Vagina (tissue), 2 donors: ENCODE measurements around the gene RPS6KB2.

Experiments
- POLR2A ChIP-seq, 2 donors: fragments of 450-650 bp; IDR thresholded peaks; one replicate each; pipeline ENCODE4 v1.6.1; 2017; ENCODE audit warnings: antibody characterized with exemption in 2 of 2, mild to moderate bottlenecking in 2 of 2, moderate library complexity in 2 of 2
- POLR2AphosphoS5 ChIP-seq, 2 donors: sonication (generic); formaldehyde crosslinking; IDR thresholded peaks; one replicate each; pipeline ENCODE4 v1.9.0; 2017; ENCODE audit warnings: antibody characterized with exemption in 2 of 2, mild to moderate bottlenecking in 2 of 2, low read depth in 1 of 2; ENCODE audit not compliant: insufficient read depth in 1 of 2

- no peak for TF ChIP-seq POLR2A (IDR thresholded peaks at IDR 0.05)
- TF ChIP-seq POLR2AphosphoS5 (IDR thresholded peaks at IDR 0.05; ENCODE audit: insufficient read depth in 1 of 2, low read depth in 1 of 2) = peak in 1 of 2 donors; percentile 8
Measured at GRCh38 chr11:67441731-67442351, 13.5 kb downstream of the RPS6KB2 start.
